GM12878 (cell line): ENCODE measurements around the gene NKIRAS2. TPM values are rescaled to one million over a fixed set of nuclear protein-coding genes. Genes with fewer than 3 reads are reported as not detected.

ENCODE experiments used
- ATAC-seq: fragments of 200-7000 bp; cut with Tn5 transposase; 3 replicates; pipeline ENCODE4 v1.9.1; 2020; ENCODE audit warnings: mild to moderate bottlenecking, moderate library complexity
- BruUV-seq: library from RNA; stranded (reverse); fragments of 400-500 nt; replicated peaks from 2 replicates; lab custom pipeline; 2021; lab: Mats Ljungman, UMichigan
- CTCF ChIA-PET: fragments of 300-600 bp; sonication (Branson Sonifier 250); formaldehyde crosslinking; extraction: SDS; loops from one replicate; lab custom pipeline; 2021; ENCODE audit warnings: inconsistent platforms; lab: Yijun Ruan, JAX
- POLR2A ChIA-PET: fragments of 350-600 bp; formaldehyde crosslinking; extraction: SDS; loops from one replicate; lab custom pipeline; 2021; ENCODE audit warnings: inconsistent platforms; lab: Charles Lee
- RAD21 ChIA-PET: fragments of 300-600 bp; sonication (Branson Sonifier 250); formaldehyde crosslinking; loops from one replicate; lab custom pipeline; 2023; ENCODE audit warnings: antibody characterized with exemption; ENCODE audit not compliant: unreplicated experiment; lab: Charles Lee
- SMC1A ChIA-PET: fragments of 300-600 bp; sonication (Branson Sonifier 250); formaldehyde crosslinking; loops from one replicate; lab custom pipeline; 2023; ENCODE audit not compliant: unreplicated experiment, uncharacterized antibody; lab: Charles Lee
- DNase-seq: peaks from one replicate; pipeline ENCODE4 v3.0.0-alpha.2; 2011; ENCODE audit warnings: low read depth, low spot score
- FAIRE-seq: peaks from 3 replicates; lab custom pipeline; 2011; peaks lifted over from hg19 to GRCh38; lab: Jason Lieb, UNC
- H2AFZ ChIP-seq: 2 replicates; pipeline ENCODE4 v1.6.0; 2011; ENCODE audit warnings: low read depth, low read length, control low read depth; ENCODE audit not compliant: control insufficient read depth
- H3K27ac ChIP-seq: 2 replicates; pipeline ENCODE4 v1.5.1; 2011; ENCODE audit warnings: control low read depth; ENCODE audit not compliant: control insufficient read depth, insufficient read depth
- H3K27me3 ChIP-seq, 2 experiments: replicated peaks in 1 of 2; 2 replicates each; pipeline versions ENCODE4 v1.6.0 to v1.6.1; 2011; ENCODE audit warnings: low read length in 1 of 2; ENCODE audit not compliant: control insufficient read depth in 2 of 2, insufficient read depth in 2 of 2
- H3K36me3 ChIP-seq, 2 experiments: 2 replicates each; pipeline ENCODE4 v1.5.1; 2011; ENCODE audit warnings: low read length in 1 of 2; ENCODE audit not compliant: control insufficient read depth in 2 of 2, insufficient read depth in 2 of 2
- H3K4me1 ChIP-seq: 2 replicates; pipeline ENCODE4 v1.6.1; 2011; ENCODE audit warnings: mild to moderate bottlenecking, low read length, moderate library complexity, mixed read lengths; ENCODE audit not compliant: control insufficient read depth, insufficient read depth
- H3K4me2 ChIP-seq: 2 replicates; pipeline ENCODE4 v1.6.0; 2011; ENCODE audit warnings: control low read depth; ENCODE audit not compliant: control insufficient read depth, insufficient read depth
- H3K4me3 ChIP-seq: fragments of 200-600 bp; sonication (generic); 2 replicates; pipeline ENCODE4 v1.5.1; 2016
- H3K79me2 ChIP-seq: 2 replicates; pipeline ENCODE4 v1.6.0; 2011; ENCODE audit warnings: low read length; ENCODE audit not compliant: control insufficient read depth, insufficient read depth
- H3K9ac ChIP-seq: 2 replicates; pipeline ENCODE4 v1.8.0; 2011; ENCODE audit warnings: low read length, control low read depth, mixed read lengths; ENCODE audit not compliant: control insufficient read depth, insufficient read depth
- H3K9me3 ChIP-seq: replicated peaks from 3 replicates; pipeline ENCODE4 v1.5.1; 2011; ENCODE audit warnings: mild to moderate bottlenecking, low read length; ENCODE audit not compliant: control insufficient read depth, insufficient read depth
- H4K20me1 ChIP-seq: 2 replicates; pipeline ENCODE4 v1.6.0; 2011; ENCODE audit not compliant: control insufficient read depth, insufficient read depth
- ATF2 ChIP-seq: IDR thresholded peaks from 2 replicates; pipeline ENCODE4 v1.6.1; 2012; ENCODE audit warnings: low read length, inconsistent platforms
- CBX5 ChIP-seq: sonication (generic); IDR thresholded peaks from 2 replicates; pipeline ENCODE4 v1.6.1; 2016; ENCODE audit warnings: low read depth, moderate library complexity, mild to moderate bottlenecking, inconsistent platforms
- CREM ChIP-seq: IDR thresholded peaks from 2 replicates; pipeline ENCODE4 v1.6.1; 2014; ENCODE audit warnings: antibody characterized with exemption, low read depth
- CTCF ChIP-seq, 3 experiments: IDR thresholded peaks in 2 of 3; conservative IDR thresholded peaks in 1 of 3; 2 replicates each; pipeline ENCODE4 v1.5.1; 2011; ENCODE audit warnings: low read depth in 3 of 3, low read length in 3 of 3, mild to moderate bottlenecking in 3 of 3, control low read depth in 2 of 3, moderate library complexity in 2 of 3, inconsistent platforms in 1 of 3, mixed read lengths in 1 of 3; ENCODE audit not compliant: control insufficient read depth in 2 of 3, insufficient read depth in 1 of 3; ENCODE audit errors: extremely low read depth in 1 of 3
- ESRRA ChIP-seq: IDR thresholded peaks from 2 replicates; pipeline ENCODE4 v1.6.1; 2012; ENCODE audit warnings: mild to moderate bottlenecking, low read length, improper control_type of control experiment
- FOXM1 ChIP-seq: IDR thresholded peaks from 2 replicates; pipeline ENCODE4 v1.6.1; 2012; ENCODE audit warnings: low read depth, mild to moderate bottlenecking, inconsistent platforms, low read length, moderate library complexity
- IRF5 ChIP-seq: fragments of 450-650 bp; IDR thresholded peaks from 2 replicates; pipeline ENCODE4 v1.6.1; 2017; ENCODE audit warnings: borderline replicate concordance
- MEF2B ChIP-seq: fragments of 450-650 bp; IDR thresholded peaks from 2 replicates; pipeline ENCODE4 v1.6.1; 2018; ENCODE audit warnings: mild to moderate bottlenecking, moderate library complexity; ENCODE audit not compliant: partially characterized antibody, poor library complexity, severe bottlenecking
- RUNX3 ChIP-seq: IDR thresholded peaks from 2 replicates; pipeline ENCODE4 v1.6.1; 2012; ENCODE audit warnings: low read length, inconsistent platforms
- SMAD1 ChIP-seq: fragments of 450-650 bp; IDR thresholded peaks from 2 replicates; pipeline ENCODE4 v1.6.1; 2018; ENCODE audit warnings: mild to moderate bottlenecking, low read depth; ENCODE audit not compliant: partially characterized antibody
- TBL1XR1 ChIP-seq: IDR thresholded peaks from 2 replicates; pipeline ENCODE4 v1.6.1; 2012; ENCODE audit warnings: low read depth, low read length, improper control_type of control experiment
- YY1 ChIP-seq: IDR thresholded peaks from 2 replicates; pipeline ENCODE4 v1.6.1; 2011; ENCODE audit warnings: low read depth, mild to moderate bottlenecking, low read length
- ZNF384 ChIP-seq: IDR thresholded peaks from 2 replicates; pipeline ENCODE4 v1.6.1; 2012; ENCODE audit warnings: low read depth, mild to moderate bottlenecking, low read length, improper control_type of control experiment, borderline replicate concordance
- WGBS: methylation state at CpG from one replicate; pipeline ENCODE4 v1.1.6; 2016; ENCODE audit warnings: low lambda C conversion rate; ENCODE audit not compliant: insufficient replicate concordance, insufficient coverage; ENCODE audit errors: missing lambda C conversion rate; 5-methylcytosine and 5-hydroxymethylcytosine counted together
- in situ Hi-C: fragments of 300-500 bp; cut with MboI; formaldehyde crosslinking; loops from 9 replicates; pipeline ENCODE4 v1.14.3; 2018; ENCODE audit warnings: mixed read lengths
- intact Hi-C: fragments of 100-400 bp; cut with micrococcal nuclease; formaldehyde crosslinking; loops from one replicate; pipeline ENCODE4 v1.14.2; 2022; ENCODE audit not compliant: unreplicated experiment
- polyA plus RNA-seq, 11 experiments: library from polyadenylated mRNA; depleted of rRNA in 4 of 11; unstranded in 6 of 11; stranded (reverse) in 5 of 11; fragments of >200 nt; fragmentation: Nextera tagmentation in 4 of 11; fragmentation: Illumina TruSeq in 1 of 11; extraction: Ambion mirVana in 4 of 11; extraction: Trizol in 1 of 11; gene quantifications; 1 replicate in 1 of 11; 2 replicates in 10 of 11; pipeline versions ENCODE4 v1.2.1 to v1.2.3, GENCODE V29; 2011 to 2016; ENCODE audit warnings: inconsistent platforms in 2 of 11, missing spikeins in 2 of 11, low read depth in 1 of 11
- total RNA-seq, 4 experiments: library from RNA; depleted of rRNA in 3 of 4; stranded (reverse); fragments of >200 nt in 3 of 4; fragmentation: Illumina TruSeq in 1 of 4; extraction: Trizol in 1 of 4; gene quantifications; 2 replicates each; pipeline versions ENCODE4 v1.2.1 to v1.2.3, GENCODE V29; 2013 to 2021

The NKIRAS2 gene
- total and polyA plus RNA-seq, 10 of the 15 experiments (the other 5 are each of a cell fraction or from before 2014, with no cell fraction given), result 6.4 to 49.7 (median 27.2) TPM

- Histone ChIP-seq H3K36me3 (no peaks in the 10 kb centered on the region), H3K9ac (no peak overlapping the region), H2AFZ (no peak overlapping the region; the same call in 1 of the 2 replicates), H3K4me3 (no peak overlapping the region), H3K4me1 (peaks cover 11% of the 10 kb centered on the region), H3K9me3 (peaks cover 8% of the 10 kb centered on the region; the same call in 2 of the 3 replicates), H4K20me1 (no peaks in the 10 kb centered on the region), H3K27ac (no peak overlapping the region), H3K27me3 (no peaks in the 10 kb centered on the region), H3K4me2 (no peak overlapping the region), H3K79me2 (no peaks in the 10 kb centered on the region)
- FAIRE-seq (no peak), DNase-seq (no peak), ATAC-seq (no peak)
- POLR2A ChIA-PET, result interaction anchor here (1.2 kb wide), 1 partner anchor 12 kb away, joined by 3 read pairs; no protein-coding TSS in a partner anchor
- SMC1A ChIA-PET, result no interaction called here
- WGBS, result 33% methylated on average over 4 of the region's 4 CpGs
- intact Hi-C loops (loop anchor here (5.0 kb wide), 1 partner anchor 33 kb away; no protein-coding TSS in a partner anchor), in situ Hi-C loops (no loop called here)
- no TSS peak for BruUV-seq
- CTCF ChIA-PET, result no interaction called here
- TF ChIP-seq CBX5 (no peak), FOXM1 (no peak), SMAD1 (no peak), YY1 (no peak), ZNF384 (no peak), RUNX3 (no peak), CREM (no peak), MEF2B (no peak), ATF2 (no peak), CTCF (IDR thresholded peaks at IDR 0.05 in 2 of 3, conservative IDR thresholded peaks at IDR 0.05 in 1 of 3; ENCODE audit: control insufficient read depth in 2 of 3, extremely low read depth in 1 of 3, insufficient read depth in 1 of 3, low read depth in 3 of 3, low read length in 3 of 3) (no peak), IRF5 (no peak), TBL1XR1 (no peak), ESRRA (no peak)
- RAD21 ChIA-PET, result no interaction called here
Measured at GRCh38 chr17:42059815-42060214, 39.9 kb downstream of the NKIRAS2 start.
